HepG2 (cell line): ENCODE results near the gene ZNF524. TPM values are rescaled to one million over a fixed set of nuclear protein-coding genes. Genes with fewer than 3 reads are reported as not detected.

Source experiments
- ATAC-seq: fragments of 200-7000 bp; cut with Tn5 transposase; 3 replicates; pipeline ENCODE4 v1.9.1; 2020; ENCODE audit warnings: mild to moderate bottlenecking, moderate library complexity
- BruUV-seq: library from RNA; stranded (reverse); fragments of 400-500 nt; replicated peaks from 2 replicates; lab custom pipeline; 2021; lab: Mats Ljungman, UMichigan
- CTCF ChIA-PET: fragments of 300-600 bp; formaldehyde crosslinking; extraction: SDS; loops from one replicate; lab custom pipeline; 2021; ENCODE audit warnings: low total read pairs, inconsistent platforms, low intra/inter-chr PET ratio; lab: Yijun Ruan, JAX
- POLR2A ChIA-PET: fragments of 350-600 bp; sonication (Branson Sonifier 250); formaldehyde crosslinking; loops from one replicate; lab custom pipeline; 2020; ENCODE audit warnings: antibody characterized with exemption, inconsistent platforms; lab: Yijun Ruan, JAX
- DNase-seq: peaks from one replicate; pipeline ENCODE4 v3.0.0-alpha.2; 2015; ENCODE audit warnings: low spot score
- FAIRE-seq: peaks from 3 replicates; lab custom pipeline; 2011; peaks lifted over from hg19 to GRCh38; lab: Jason Lieb, UNC
- H2AFZ ChIP-seq: one replicate; pipeline ENCODE4 v1.6.1; 2011; ENCODE audit warnings: low read length, inconsistent platforms
- H3K27ac ChIP-seq: fragments of 300-600 bp; 3 replicates; pipeline ENCODE4 v1.8.0; 2011; ENCODE audit warnings: mixed run types, mild to moderate bottlenecking, mixed read lengths, low read length, inconsistent platforms; ENCODE audit not compliant: insufficient read depth; ENCODE audit errors: extremely low read length
- H3K27me3 ChIP-seq, 2 experiments: fragments of 200-600 bp in 1 of 2; 2 replicates in 1 of 2; 3 replicates in 1 of 2; pipeline versions ENCODE4 v1.6.0 to v1.8.0; 2011; ENCODE audit warnings: low read length in 2 of 2, mild to moderate bottlenecking in 2 of 2, moderate library complexity in 2 of 2, inconsistent platforms in 1 of 2; ENCODE audit not compliant: insufficient read depth in 2 of 2, control insufficient read depth in 1 of 2
- H3K36me3 ChIP-seq, 2 experiments: fragments of 200-600 bp in 1 of 2; replicated peaks in 1 of 2; 2 replicates in 1 of 2; 3 replicates in 1 of 2; pipeline versions ENCODE4 v1.5.1 to v1.8.0; 2011; ENCODE audit warnings: low read length in 2 of 2, inconsistent platforms in 1 of 2; ENCODE audit not compliant: insufficient read depth in 2 of 2, control insufficient read depth in 1 of 2
- H3K4me1 ChIP-seq: 2 replicates; pipeline ENCODE4 v1.5.1; 2012; ENCODE audit warnings: low read length, inconsistent platforms; ENCODE audit not compliant: insufficient read depth
- H3K4me2 ChIP-seq: 2 replicates; pipeline ENCODE4 v1.6.0; 2011; ENCODE audit warnings: low read depth, low read length, inconsistent platforms
- H3K4me3 ChIP-seq, 3 experiments: fragments of 200-600 bp in 1 of 3; sonication (generic), shearing (Covaris generic) in 1 of 3; replicated peaks in 1 of 3; 2 replicates each; pipeline ENCODE4 v1.5.1; 2011 to 2016; ENCODE audit warnings: low read length in 3 of 3, inconsistent platforms in 2 of 3, low read depth in 2 of 3, mild to moderate bottlenecking in 2 of 3, control low read depth in 1 of 3, mixed read lengths in 1 of 3; ENCODE audit not compliant: insufficient read depth in 1 of 3
- H3K79me2 ChIP-seq: one replicate; pipeline ENCODE4 v1.6.1; 2011; ENCODE audit warnings: low read length, inconsistent platforms; ENCODE audit not compliant: insufficient read depth
- H3K9ac ChIP-seq: 2 replicates; pipeline ENCODE4 v1.6.0; 2011; ENCODE audit warnings: mild to moderate bottlenecking, low read depth, low read length, inconsistent platforms; ENCODE audit not compliant: insufficient read depth
- H3K9me3 ChIP-seq: 2 replicates; pipeline ENCODE4 v1.5.1; 2012; ENCODE audit warnings: mild to moderate bottlenecking, low read length
- H4K20me1 ChIP-seq: 2 replicates; pipeline ENCODE4 v1.6.0; 2011; ENCODE audit warnings: inconsistent platforms, mild to moderate bottlenecking, low read length, moderate library complexity; ENCODE audit not compliant: insufficient read depth
- BRCA1 ChIP-seq: sonication (generic); formaldehyde crosslinking; IDR thresholded peaks from 2 replicates; pipeline ENCODE4 v1.4.0; 2020; ENCODE audit warnings: missing genetic modification reagents
- HDAC1 ChIP-seq: sonication (generic); formaldehyde crosslinking; IDR thresholded peaks from 2 replicates; pipeline ENCODE4 v1.5.1; 2020; ENCODE audit warnings: mild to moderate bottlenecking, missing genetic modification reagents
- MAFF ChIP-seq: IDR thresholded peaks from 2 replicates; pipeline ENCODE4 v1.6.1; 2011; ENCODE audit warnings: low read depth, low read length, improper control_type of control experiment
- YEATS4 ChIP-seq: sonication (generic); formaldehyde crosslinking; IDR thresholded peaks from 2 replicates; pipeline ENCODE4 v1.4.0; 2020; ENCODE audit warnings: missing genetic modification reagents, borderline replicate concordance
- ZNF770 ChIP-seq: sonication (generic); formaldehyde crosslinking; IDR thresholded peaks from 2 replicates; pipeline ENCODE4 v1.5.0; 2020; ENCODE audit warnings: mild to moderate bottlenecking, missing genetic modification reagents
- WGBS: methylation state at CpG from one replicate; pipeline ENCODE4 v1.1.6; 2017; ENCODE audit warnings: low lambda C conversion rate; 5-methylcytosine and 5-hydroxymethylcytosine counted together
- in situ Hi-C: cut with HindIII; loops from 2 replicates; pipeline ENCODE4 v1.10.0; 2017; ENCODE audit warnings: low pct_unique_long_range_greater_than_20kb; ENCODE audit not compliant: extremely low pct_ligation_motif_present
- intact Hi-C: fragments of 100-400 bp; cut with micrococcal nuclease; formaldehyde crosslinking; loops from one replicate; pipeline ENCODE4 v1.10.0; 2022; ENCODE audit not compliant: unreplicated experiment
- polyA plus RNA-seq, 8 experiments: library from polyadenylated mRNA; depleted of rRNA in 3 of 8; stranded (reverse) in 7 of 8; unstranded in 1 of 8; fragments of >200 nt; fragmentation: Illumina TruSeq in 4 of 8; extraction: Trizol in 4 of 8; gene quantifications; 2 replicates each; pipeline versions ENCODE4 v1.2.1 to v1.2.3, GENCODE V29; 2011 to 2016; ENCODE audit warnings: low read depth in 4 of 8, missing spikeins in 1 of 8, mixed read lengths in 1 of 8; ENCODE audit not compliant: insufficient read depth in 1 of 8
- total RNA-seq, 5 experiments: library from RNA; depleted of rRNA; stranded (reverse); fragments of >200 nt; fragmentation: Illumina TruSeq; extraction: Trizol; gene quantifications; 2 replicates each; pipeline ENCODE4 v1.2.3, GENCODE V29; 2016; ENCODE audit warnings: low read depth in 1 of 5

The ZNF524 gene
- total and polyA plus RNA-seq, 2 of the 13 experiments (the other 11 are each of a cell fraction or from before 2014, with no cell fraction given) = 3.2 to 4.6 TPM

GRCh38 chr19:55624109-55625003 lies 24.3 kb downstream of the ZNF524 start, which contains the start of gene ZNF784 (continued):
- 0 out of 2 replicates have a peak, but pooled peaks have one; percentile 30 for TF ChIP-seq YEATS4 (CRISPR knock-in tag)
- TF ChIP-seq BRCA1 (CRISPR knock-in tag) = no peak

GRCh38 chr19:55625004-55625326 lies 24.9 kb downstream of the ZNF524 start:
- DNase-seq (no peak), FAIRE-seq (no peak), ATAC-seq (no peak)
- peak overlapping the region; percentile 85 for H3K9ac ChIP-seq
- 0 out of 5 replicates have a peak, but pooled peaks cover 0 to 3% of the 10 kb centered on the region in 2 experiments for H3K36me3 ChIP-seq
- H2AFZ ChIP-seq = no peak overlapping the region
- H3K9me3 ChIP-seq = no peaks in the 10 kb centered on the region
- peak overlapping the region; percentile 97 for H3K4me2 ChIP-seq
- CTCF ChIA-PET = no interaction called here
- H3K27ac ChIP-seq = no peak overlapping the region
- TF ChIP-seq HDAC1 (CRISPR knock-in tag) (0 out of 2 replicates have a peak, but pooled peaks have one; percentile 13), MAFF (no peak), ZNF770 (peak; percentile 0; the same call in 1 of the 2 replicates)
- H3K4me1 ChIP-seq = peaks cover 27% of the 10 kb centered on the region
- no peaks in the 10 kb centered on the region for H3K27me3 ChIP-seq
- in situ Hi-C loops = no loop called here
- BruUV-seq = TSS peak; percentile 65
- H3K79me2 ChIP-seq = peaks cover 4% of the 10 kb centered on the region
- peak overlapping the region; percentile 55 to 70 (median 65); a peak in 5 of 6 replicates for H3K4me3 ChIP-seq
- intact Hi-C loops = no loop called here
- 34% methylated on average over 11 of the region's 11 CpGs for WGBS
- H4K20me1 ChIP-seq = peaks cover 14% of the 10 kb centered on the region; the same call in 1 of the 2 replicates
- POLR2A ChIA-PET = interaction anchor here (0.6 to 2.8 kb wide), 19 partner anchors 8 to 507 kb away, joined by 3 to 23 read pairs (median 5); partner anchors contain the start of genes FIZ1, ISOC2, KMT5C and PPP1R12C
